Measurements from ENCODE around the gene CNKSR2.

CNKSR2 gene

DNA sequence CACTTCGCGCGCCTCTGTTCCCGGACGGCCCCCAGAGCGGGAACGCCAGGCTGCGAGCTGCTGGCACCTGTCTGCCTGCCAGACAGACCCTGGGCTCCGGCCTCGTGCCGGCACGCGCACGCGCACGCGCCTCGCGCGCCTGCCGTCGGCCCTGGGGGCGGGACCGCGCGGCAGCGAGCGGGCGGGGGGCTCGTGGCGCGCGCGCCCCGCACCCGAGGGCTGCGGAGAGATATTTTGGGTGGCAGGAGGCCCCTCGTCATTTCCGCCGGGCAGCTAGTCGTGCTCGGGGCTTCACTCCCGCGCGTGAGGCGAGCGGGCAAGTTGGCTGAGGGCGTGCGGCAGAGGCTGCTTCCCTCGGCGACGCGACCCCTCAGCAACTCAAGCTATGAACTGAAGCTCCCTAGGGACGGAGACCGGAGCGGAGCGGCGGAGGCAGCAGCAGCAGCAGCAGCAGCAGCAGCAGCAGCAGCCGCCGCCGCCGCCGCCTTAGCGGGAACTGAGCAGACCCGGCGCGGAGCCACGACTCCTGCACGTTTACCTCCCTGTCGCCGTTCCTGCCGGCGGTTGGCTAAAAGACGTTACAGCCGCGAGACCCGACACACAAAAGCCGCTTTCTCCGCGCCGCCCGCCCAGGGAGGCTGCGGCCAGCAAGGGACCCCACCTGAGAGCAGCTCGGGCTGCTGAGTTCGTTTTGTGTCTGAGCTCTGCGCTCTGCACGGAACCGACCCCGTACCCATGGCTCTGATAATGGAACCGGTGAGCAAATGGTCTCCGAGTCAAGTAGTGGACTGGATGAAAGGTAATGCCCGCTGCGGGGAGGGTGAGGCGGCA, at the start of gene CNKSR2:
Gene CNKSR2, plus strand, starts transcription at position 256 of the 831 bp plus-strand sequence. Its CDS starts 480 bp downstream, at position 736.
- DNase-seq: peak; percentile 79

DNA sequence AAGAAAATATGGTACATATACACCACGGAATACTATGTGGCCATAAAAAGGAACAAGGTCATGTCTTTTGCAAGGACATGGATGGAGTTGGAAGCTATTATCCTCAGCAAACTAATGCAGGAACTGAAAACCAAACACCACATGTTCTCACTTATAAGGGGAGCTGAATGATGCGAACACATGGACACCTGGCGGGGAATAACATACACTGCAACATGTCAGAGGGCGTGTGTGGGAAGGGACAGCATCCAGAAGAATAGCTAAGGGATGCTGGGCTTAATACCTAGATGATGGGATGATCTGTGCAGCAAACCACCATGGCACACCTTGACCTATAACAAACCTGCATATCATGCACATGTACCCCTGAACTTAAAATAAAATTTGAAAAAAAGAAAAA, 19.5 kb upstream of the CNKSR2 start:
- no peak for DNase-seq

DNA sequence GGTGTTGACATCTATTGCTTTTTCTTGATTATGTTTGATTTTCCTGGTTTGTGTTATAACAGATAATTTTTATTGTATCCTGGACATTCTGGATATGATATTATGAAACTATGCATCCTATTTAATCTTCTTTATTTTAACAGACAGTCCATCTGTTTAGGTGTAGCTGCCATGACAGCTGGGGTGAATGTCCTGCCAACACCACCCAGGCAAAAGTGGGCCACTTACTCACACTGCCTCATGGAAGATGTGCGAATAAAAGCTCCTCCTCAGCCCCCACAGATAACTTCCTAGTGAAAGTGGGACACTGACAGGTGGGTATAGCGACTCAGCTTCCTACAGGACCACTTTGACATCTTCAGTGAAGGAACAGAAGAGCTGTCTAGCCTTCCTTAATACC, 18.4 kb upstream of the CNKSR2 start:
- DNase-seq: no peak

DNA sequence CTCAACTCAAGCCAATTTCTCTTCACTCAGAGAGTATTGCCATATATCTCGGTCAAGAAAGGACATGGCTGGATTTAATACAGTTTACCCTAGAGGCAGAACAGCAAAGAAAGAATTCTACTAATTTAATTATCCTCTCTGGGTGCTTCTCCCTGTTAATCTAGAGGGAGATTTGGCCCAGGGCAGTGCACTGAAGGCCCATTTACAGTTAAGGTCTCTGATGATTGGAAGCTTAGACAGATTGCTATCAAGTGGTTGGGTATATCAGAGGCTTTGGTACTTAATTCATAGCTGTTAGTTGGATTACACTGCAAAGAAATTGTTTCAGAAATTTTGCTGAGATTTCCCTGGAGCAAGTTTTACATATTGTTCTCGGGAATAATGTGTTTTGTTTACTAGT, 4.6 kb upstream of the CNKSR2 start:
- DNase-seq: no peak

DNA sequence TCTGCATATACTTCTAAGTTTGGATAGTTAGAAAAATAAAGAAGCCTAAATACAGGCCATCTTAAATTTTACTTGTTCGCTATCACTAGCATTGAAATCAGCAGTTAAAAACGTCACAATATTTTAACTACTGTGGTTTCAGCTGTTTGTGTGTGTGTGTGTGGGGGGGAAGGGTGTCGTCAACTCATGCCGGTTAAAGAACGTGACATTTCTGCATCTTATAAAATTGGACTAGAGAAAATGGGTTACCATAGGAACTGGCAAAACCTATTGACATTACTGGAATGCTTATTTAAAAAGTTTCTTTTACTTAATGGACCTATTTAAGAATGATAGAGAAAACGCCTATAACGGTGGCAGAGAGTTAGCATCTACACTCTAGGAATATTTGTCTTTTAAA, 1.2 kb upstream of the CNKSR2 start:
- no peak for DNase-seq

DNA sequence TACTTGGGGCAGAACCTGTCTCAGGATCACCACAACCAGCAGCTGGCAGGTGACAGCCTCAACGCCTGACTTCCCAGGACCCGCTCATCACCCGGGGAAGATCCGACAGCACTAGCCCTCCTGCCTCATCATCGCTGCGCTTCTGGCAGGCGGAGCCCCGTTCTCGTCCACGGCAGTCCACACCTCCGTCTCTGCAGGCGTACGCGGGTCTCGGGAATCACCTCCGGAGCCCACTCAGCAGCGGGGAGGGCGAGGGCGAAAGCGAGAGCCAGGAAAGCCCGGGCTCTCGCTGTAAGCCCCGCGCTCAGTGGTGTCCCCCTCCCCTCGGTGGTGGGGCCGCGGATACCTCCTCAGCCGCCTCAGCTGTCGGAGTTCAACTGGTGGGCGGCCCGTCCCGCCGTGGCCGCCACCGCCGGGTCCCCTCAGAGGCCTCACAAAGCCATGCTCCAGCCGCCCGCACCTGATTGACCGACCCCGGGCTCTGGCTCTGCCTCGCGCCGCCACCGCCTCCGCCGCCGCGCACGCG, 518 bp upstream of the CNKSR2 start:
- DNase-seq: peak; percentile 11

DNA sequence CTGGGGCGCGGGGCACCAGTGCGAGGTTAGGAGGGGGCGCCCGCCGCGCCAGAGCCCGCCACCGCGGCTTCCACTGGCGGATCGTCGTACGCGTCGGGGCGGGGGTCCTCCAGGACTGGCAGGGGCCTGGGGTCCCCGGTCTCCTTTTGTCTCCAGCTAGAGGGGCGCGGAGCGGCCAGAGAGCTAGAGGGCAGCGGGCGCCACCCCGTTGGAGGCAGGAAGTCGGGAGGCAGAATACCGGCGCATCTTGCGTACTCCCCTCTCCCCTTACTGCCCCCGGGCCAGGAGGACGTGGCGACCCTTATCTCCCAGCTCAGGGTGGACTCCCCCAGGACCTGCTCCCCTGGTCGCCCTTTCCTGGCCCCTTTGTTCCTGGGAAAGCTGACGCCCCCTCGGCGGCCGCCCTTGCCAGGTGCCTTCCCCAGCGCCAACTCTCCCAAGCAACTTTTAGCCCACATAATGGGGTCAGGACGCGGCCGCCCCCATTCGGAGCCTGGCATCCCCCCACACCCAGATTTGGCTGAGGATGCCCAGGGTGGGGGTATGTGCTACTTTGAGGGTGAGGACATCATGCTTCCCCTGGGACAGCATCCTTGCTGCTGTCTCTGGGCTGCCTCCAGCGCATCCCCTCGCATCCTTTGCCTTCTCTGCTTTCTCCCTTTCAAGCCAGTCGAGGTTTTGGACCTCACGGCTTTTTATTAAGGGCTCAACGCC, 933 bp downstream of the CNKSR2 start:
- DNase-seq: no peak

DNA sequence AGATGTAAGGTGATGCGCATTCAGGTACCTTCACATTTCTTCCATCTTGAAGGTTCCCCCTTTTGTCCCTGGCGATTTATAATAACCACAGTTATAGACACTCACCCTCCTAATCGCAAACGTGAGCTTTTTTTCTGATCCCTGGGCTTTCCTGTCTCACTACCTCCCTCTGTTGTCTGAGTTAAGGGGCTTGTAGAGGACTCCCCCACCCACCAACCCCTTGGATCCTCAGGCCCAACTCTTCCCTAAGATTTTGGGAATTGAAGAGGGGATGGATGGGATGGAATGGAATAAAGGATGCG, 1.4 kb downstream of the CNKSR2 start:
- DNase-seq: no peak

DNA sequence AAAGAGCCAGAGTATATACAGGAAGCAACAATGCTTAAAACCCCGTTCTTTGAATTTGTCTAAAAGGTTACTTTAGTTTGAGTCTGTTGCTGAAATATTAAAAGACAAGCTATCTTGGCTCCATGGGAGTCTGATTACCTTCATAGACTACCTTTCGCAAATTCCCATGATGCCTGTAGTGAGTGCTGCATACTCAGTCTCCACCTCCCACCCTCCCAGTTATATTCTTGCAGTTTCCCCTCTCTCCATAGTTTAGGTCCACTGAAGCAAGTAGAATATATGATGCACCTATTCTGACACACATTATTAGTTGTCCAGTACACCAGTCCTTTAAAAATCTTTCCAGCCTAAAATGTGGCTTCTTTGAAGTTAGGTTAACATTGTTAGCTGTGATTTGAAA, 2.4 kb downstream of the CNKSR2 start:
- no peak for DNase-seq

DNA sequence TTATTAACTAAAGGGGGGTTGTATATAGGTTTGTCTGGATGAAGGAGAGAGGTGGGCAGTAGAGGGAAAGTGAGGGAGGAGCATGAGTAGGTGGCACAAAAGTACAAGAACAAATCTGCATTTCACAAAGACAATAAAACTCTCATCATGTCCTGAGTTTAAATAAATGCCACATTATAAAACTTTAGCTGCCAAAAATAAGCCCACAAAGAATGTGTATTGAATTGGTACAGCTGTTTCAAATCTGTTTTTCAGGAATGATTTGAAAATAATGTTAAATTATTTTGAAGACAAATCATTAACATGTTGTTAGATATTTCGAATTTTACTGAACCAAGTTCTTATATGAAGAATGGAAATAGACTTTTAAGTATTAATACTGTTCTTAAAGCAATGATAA, 5.8 kb downstream of the CNKSR2 start:
- no peak for DNase-seq

DNA sequence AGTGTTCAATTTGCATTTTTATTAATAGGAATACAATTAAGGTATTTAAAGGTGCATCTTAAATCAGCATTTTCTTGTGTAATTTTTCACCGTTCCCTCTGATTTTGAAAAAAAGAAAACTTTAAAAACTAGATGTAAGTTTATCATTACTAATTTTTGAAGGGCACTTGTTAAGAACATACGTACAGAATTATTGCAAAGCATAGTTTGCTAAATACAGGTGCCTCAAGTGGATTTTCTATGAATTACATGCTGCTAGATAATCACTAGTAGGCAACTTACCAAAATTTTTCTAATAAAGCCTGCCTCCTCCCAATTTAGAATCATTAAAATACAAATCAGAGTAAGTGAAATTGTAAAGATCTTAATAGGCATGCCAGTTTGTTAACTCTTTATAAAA, 8.5 kb downstream of the CNKSR2 start:
- no peak for DNase-seq

DNA sequence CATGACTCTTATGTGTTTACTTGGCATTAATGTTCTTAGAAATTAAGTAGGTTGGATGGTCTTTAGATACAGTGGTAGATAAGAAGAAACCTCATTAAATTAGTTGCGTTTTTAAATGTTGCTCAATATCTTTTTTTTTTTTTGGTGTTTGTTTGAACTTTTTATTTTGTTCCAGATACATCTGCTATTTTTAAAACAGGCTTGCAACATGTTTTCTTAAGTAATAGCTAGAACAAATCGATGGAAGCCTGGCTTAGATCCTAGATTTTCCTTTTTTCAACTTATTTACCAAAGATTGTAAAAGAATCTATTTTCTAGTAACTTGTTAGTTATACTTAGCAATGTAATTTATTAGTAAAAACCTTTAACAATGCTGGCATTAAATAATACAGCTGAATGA, 9.3 kb downstream of the CNKSR2 start:
- no peak for DNase-seq

DNA sequence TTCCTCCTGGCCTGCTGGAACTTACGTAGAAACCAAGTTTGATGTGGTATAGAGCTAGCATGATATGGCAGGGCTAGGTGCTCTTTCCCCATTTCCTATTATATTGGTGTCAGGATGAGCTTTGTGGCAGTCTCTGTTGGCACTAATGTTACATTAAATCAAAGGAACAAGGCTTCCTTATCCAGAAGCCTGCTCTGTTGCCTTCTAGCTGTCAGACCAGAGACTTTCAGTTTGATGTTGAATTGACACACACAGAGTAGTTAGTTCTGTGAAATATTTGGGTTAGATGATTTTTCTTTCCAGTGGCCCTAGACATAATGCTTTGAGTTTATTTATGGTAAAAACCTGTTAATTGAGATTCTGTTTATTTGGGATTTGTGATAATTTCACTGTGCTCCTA, 10.0 kb downstream of the CNKSR2 start:
- DNase-seq: no peak

DNA sequence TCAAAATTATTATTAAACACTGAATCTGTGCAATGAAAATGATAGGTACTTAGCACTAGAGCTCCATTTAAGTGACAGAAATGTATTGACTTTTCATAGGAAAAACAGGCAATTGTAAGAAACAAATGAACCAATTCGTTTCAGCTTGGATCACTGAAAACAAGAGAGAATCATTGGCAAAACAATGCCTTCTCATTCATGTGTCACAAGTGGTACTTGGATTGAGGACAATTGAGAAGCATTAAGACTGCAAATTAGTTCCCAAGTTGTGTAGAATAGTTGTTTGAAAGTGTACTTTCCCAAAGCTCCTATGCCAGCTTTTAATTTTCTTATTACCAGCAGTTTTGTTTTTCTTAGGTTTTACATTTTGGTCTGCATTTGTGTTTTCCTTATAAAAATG, 20.6 kb downstream of the CNKSR2 start:
- DNase-seq: no peak

DNA sequence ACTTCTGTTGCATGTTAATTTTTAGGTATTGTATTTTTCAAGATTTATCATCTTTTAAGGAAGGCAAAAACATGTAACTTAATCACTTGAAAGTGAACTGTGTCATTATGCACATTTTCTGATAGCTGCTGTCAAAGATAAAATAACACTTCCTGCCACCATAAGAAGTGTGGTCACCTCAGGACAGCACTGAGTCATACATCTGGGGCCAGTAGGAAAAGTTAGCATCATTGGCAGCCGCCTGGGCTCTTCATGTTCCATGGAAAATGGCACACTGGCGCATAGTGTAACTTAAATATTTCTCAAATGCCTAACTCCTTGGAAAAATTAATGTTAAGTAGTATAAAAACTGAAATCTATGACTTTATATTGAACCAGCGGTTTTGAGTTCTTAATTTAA, 24.2 kb downstream of the CNKSR2 start:
- DNase-seq: no peak

DNA sequence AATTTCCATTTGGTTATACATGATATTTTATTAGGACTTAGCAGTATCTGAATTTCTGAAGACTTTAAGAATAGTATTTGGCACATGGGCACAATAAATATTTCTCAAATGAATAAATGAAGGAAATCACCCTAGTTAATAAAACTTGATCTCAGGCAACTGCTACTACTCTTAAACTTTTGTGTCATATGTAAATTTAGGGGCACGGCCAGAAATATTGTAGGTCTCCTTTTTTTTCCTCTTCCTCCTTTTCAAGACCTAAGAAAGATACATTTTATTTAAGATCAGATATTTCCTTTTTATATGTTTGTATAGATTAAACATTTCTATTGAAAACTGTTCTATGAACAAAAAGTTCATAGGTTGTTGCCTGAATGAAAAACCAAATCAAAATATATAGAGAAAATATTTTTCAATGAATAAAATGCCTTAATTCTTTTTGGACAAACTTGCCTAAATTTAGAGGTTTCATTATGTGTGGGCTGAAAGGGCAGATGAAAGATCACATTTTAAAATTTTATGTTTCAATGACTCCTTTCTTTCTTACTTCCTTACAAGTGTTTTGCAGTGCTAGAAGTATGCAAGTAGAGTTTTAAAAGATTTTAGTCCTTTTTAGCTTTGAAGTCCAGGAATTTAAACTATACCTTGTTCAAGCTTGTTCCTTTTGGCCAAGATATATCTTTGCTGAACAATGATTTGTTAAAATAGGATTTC, 26.3 kb downstream of the CNKSR2 start:
- DNase-seq: no peak

DNA sequence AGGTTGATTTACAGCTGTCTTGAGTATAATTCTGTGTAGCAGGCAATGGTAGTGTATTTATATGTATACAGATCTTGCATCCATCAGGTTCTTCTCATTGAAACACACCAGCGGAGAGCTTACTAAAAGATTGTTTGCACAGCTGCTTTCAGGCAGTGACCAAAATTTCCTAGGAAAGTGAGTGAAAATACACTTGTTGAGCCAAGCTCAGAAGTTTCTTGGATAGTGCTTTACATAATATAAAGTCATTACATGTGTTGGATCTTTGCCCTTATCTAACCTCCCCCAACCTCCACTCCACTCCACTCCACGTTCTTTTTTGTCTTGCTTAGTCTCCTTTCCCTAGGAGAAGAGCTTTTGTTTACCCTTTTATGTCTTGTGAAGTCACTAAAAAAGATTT, 34.1 kb downstream of the CNKSR2 start:
- no peak for DNase-seq

DNA sequence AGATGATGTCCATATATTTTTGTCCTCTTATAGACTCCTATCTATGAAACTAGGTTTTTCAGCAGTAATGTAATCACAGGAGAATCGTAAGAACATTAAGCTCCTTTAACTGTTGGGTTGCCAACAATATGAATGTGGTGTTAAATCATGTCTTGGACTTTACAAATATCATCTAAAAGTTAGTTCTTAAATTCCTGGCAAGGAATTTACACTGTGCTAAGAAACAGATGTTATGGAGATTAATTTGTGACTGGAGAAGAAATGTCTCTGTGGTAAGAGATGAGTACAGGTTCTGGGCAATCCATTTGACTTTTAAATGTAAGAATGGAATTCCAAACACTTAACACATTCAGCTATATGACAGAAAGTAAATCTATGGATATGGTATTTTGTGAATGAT, 34.6 kb downstream of the CNKSR2 start:
- DNase-seq: no peak

DNA sequence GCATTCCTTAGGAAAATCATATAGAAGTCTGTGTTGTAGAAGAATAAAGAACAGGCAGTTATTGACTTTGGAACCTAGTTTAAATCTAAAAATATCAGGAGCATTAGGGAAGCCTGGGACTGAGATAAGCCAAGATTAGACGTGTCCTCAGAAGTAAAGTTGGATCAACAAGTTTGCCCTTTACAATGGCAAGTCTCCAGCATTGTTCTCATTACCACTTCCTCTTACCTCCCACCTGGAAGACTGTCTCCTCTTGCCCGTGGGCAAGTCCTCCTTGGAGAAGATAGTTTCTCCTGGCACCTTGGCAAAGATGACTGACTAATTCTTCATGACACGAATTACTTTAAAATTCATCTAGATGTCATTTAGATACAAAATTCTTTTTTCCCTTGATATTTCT, 37.8 kb downstream of the CNKSR2 start:
- no peak for DNase-seq

DNA sequence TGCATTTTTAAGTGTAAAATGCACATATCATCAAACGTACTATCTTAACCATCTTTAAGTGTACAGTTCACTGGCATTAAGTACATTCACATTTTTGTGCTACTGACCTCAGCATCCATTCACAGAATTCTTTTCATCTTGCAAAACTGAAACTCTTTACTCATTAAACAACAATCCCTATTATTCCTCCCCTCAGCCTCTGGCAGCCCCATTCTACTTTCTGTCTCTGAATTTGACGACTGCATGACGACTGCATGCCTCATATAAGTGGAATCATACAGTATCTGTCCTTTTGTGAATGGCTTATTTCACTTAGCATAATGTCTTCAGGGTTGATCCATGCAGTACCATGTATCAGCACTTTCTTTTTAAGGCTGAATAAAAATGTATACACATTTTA, 38.7 kb downstream of the CNKSR2 start:
- no peak for DNase-seq

DNA sequence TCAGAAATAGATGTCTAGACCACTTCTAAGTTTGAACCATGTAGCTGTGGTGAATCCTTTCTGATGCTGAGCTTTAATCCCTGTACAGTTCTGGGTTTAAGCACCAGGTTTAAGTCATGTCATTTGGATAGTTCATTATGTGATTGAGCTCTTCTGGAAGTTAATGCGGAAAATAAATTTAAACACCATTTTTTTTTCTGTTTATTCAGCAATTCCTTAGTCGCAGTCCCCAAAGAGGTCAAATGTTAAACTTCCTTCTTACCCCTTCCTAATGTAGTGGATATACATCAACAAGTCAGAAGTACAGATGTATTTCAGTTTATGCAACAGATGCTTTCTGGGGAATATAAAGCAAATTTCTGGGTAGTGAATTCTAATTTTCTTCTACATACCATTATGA, 52.9 kb downstream of the CNKSR2 start:
- DNase-seq: no peak

DNA sequence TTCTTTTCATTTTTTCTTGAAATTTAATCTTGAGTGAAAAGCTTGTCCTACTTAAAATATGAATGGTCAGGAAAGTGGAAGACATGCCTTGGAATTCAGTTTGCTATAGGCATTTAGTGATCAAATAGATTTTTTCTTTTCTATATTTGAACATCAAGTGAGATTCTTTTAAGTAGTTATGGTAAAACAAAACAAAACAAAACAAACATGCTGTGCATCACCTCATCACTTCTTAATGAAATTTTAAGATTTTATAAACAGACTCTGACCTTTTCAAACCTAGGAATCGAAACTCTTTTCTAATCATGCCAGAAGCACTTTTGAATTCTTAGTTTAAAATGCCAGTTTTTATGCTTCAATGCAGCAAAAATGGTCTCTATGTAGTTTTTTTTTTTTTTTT, 62.8 kb downstream of the CNKSR2 start:
- DNase-seq: no peak

DNA sequence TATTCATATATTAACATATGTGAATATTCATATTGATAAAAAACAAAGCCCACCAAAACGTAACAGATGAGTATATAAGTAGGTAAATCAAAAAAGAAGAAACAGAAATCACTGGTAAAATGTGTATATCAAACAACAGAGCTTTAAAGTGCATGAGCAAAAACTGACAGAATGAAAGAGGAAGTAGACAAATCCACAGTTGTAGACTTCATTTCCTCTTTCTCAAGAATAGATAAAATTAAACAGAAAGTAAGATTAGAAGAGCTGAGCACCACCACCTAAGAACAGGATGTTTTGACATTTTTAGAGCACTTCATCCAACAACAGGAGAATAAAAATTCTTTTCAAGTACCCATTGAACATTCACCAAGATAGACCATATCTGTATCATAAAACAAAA, 64.6 kb downstream of the CNKSR2 start:
- no peak for DNase-seq

DNA sequence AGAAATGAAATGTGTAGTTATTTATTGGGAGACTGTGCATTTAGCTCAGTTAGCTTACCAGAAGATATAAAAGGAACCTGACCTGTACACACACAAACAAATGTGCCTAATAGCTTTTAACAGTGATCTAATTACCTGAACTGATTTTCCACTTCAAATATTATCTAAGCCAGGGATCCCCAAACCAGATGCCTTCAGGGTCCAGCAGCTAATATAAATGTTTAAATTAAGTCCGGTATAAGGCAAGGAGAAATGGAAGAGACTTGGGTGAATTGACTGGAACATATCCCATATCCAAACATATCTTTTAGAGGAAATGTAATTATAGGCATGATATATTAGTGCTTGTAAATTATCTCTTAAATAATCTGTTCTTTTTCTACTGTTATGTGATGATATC, 66.7 kb downstream of the CNKSR2 start:
- no peak for DNase-seq
